Kidney (tissue), 14 donors: Measurements from ENCODE around the gene NT5C1A. TPM values are rescaled to one million over a fixed set of nuclear protein-coding genes. Genes with fewer than 3 reads are reported as not detected.

Experiments
- DNase-seq, 5 donors: peaks; one replicate each; pipeline ENCODE4 v3.0.0-alpha.2; 2013 to 2020
- FAIRE-seq: peaks from 2 replicates; lab custom pipeline; 2012; peaks lifted over from hg19 to GRCh38; lab: Jason Lieb, UNC
- H3K27ac ChIP-seq, 2 donors: one replicate each; pipeline ENCODE4 v1.7.0; 2013; ENCODE audit warnings: low read depth in 2 of 2, low read length in 2 of 2, inconsistent platforms in 1 of 2
- H3K27me3 ChIP-seq: one replicate; pipeline ENCODE4 v1.7.1; 2013; ENCODE audit warnings: low read length, inconsistent platforms; ENCODE audit not compliant: control insufficient read depth, insufficient read depth
- H3K36me3 ChIP-seq, 3 donors: one replicate each; pipeline versions ENCODE4 v1.7.0 to v1.7.1; 2013; ENCODE audit warnings: low read length in 3 of 3, control low read depth in 1 of 3, inconsistent platforms in 1 of 3; ENCODE audit not compliant: insufficient read depth in 3 of 3, control insufficient read depth in 2 of 3
- H3K4me1 ChIP-seq, 3 donors: one replicate each; pipeline versions ENCODE4 v1.7.0 to v1.7.1; 2013; ENCODE audit warnings: low read length in 3 of 3, inconsistent platforms in 1 of 3, low read depth in 1 of 3; ENCODE audit not compliant: control insufficient read depth in 2 of 3, insufficient read depth in 2 of 3
- H3K4me3 ChIP-seq, 3 donors: one replicate each; pipeline versions ENCODE4 v1.7.0 to v1.8.1; 2013; ENCODE audit warnings: low read length in 3 of 3, control low read depth in 1 of 3, inconsistent platforms in 1 of 3
- H3K9ac ChIP-seq, 3 donors: one replicate each; pipeline versions ENCODE4 v1.7.0 to v1.7.1; 2013; ENCODE audit warnings: low read length in 3 of 3, control low read depth in 1 of 3, inconsistent platforms in 1 of 3
- H3K9me3 ChIP-seq, 3 donors: one replicate each; pipeline versions ENCODE4 v1.7.0 to v1.7.1; 2013; ENCODE audit warnings: low read length in 3 of 3, control low read depth in 1 of 3, inconsistent platforms in 1 of 3; ENCODE audit not compliant: control insufficient read depth in 2 of 3, insufficient read depth in 1 of 3
- intact Hi-C: fragments of 100-400 bp; cut with DNase I; formaldehyde crosslinking; loops from one replicate; pipeline ENCODE4 v1.11.1; 2022
- polyA plus RNA-seq: library from polyadenylated mRNA; stranded (reverse); fragments of 350-450 nt; fragmentation: Illumina TruSeq; extraction: RNeasy Lipid Tissue Mini Kit (QIAGEN cat#74804); gene quantifications from one replicate; pipeline ENCODE4 v1.2.3, GENCODE V29; 2014; ENCODE audit warnings: low read depth, low replicate concordance; ENCODE audit not compliant: insufficient read depth
- total RNA-seq: library from RNA; stranded (reverse); fragmentation: NEBNext Ultra II Directional; extraction: Animal tissue kit (Norgen Biotek cat#: 25700); gene quantifications from one replicate; pipeline ENCODE4 v1.2.1, GENCODE V29; 2021
- TF ChIP-seq, protein P1 (sequence below): IDR thresholded peaks from 3 replicates; pipeline ENCODE4 v1.5.1; 2012; ENCODE audit warnings: mild to moderate bottlenecking, moderate library complexity, borderline replicate concordance; ENCODE audit not compliant: insufficient read depth; ENCODE audit errors: extremely low read depth
- donor health status: control.
- donor health status: control.
- donor health status: control.
- donor health status: control.
- donor health status: control.
- donor health status: DM: yes; HTN: yes; CAD: no.
- donor health status: Normal renal cell carcinoma (clear cell type).

NT5C1A gene
- total and polyA plus RNA-seq, 2 donors from 2014 or later, result 0.62 to 2.0 TPM

DNA sequence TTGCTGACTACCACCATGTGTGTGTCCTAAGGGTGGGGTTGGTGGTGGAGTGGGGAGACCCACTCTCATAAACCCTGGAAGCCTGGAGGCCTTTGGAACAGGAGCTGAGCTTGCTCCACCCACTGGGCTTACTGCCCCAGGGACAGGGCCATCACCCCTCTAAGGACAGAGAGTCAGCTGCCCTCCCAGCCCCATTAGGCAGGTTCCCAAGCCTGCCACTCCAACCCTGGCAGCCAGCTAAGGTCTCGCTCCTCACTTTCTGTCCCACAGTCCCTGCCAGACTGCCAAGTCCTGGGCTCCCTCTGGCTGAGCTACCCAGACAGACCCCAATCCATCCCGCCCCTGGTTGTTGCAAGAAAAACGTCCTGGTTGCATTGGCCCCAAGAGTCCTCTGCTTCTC, 3.8 kb downstream of the NT5C1A start:
- FAIRE-seq (no peak), DNase-seq (no peak)
- intact Hi-C loops, result no loop called here

DNA sequence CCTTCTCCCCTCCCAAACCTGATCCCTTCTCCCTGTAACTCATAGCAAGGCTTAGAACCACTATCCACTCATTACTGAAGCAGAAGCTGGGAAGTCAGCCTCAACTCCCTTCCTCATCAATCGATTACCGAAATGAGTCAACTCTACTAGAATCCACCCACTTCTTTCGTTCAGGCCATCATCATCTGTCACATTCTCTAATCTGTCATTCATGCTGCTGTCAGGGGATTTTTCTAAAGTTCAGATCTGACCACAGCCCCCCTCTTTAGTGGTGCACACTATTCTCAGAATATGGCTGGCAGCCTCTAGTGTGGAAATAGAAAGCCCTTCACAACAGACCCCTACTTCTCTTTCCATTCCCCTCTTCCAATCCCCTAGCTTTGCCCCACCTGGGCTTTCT, 5.1 kb downstream of the NT5C1A start:
- no peaks in the 10 kb centered on the region for H3K36me3 ChIP-seq
- H3K27me3 ChIP-seq, result peaks cover 3% of the 10 kb centered on the region
- no peak for FAIRE-seq
- DNase-seq, result no peak
- intact Hi-C loops, result no loop called here
- no peak overlapping the region for H3K4me3 ChIP-seq
- no peak overlapping the region for H3K27ac ChIP-seq
- H3K4me1 ChIP-seq, result peaks cover 0 to 2% (median 0%) of the 10 kb centered on the region in 3 donors
- no peaks in the 10 kb centered on the region for H3K9me3 ChIP-seq
- H3K9ac ChIP-seq, result no peak overlapping the region
- TF ChIP-seq, protein P1, sequence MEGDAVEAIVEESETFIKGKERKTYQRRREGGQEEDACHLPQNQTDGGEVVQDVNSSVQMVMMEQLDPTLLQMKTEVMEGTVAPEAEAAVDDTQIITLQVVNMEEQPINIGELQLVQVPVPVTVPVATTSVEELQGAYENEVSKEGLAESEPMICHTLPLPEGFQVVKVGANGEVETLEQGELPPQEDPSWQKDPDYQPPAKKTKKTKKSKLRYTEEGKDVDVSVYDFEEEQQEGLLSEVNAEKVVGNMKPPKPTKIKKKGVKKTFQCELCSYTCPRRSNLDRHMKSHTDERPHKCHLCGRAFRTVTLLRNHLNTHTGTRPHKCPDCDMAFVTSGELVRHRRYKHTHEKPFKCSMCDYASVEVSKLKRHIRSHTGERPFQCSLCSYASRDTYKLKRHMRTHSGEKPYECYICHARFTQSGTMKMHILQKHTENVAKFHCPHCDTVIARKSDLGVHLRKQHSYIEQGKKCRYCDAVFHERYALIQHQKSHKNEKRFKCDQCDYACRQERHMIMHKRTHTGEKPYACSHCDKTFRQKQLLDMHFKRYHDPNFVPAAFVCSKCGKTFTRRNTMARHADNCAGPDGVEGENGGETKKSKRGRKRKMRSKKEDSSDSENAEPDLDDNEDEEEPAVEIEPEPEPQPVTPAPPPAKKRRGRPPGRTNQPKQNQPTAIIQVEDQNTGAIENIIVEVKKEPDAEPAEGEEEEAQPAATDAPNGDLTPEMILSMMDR, result no peak

More for the DNA sequence above, 3.8 kb downstream of the NT5C1A start:
- Histone ChIP-seq H3K4me3 (no peak overlapping the region), H3K36me3 (no peaks in the 10 kb centered on the region), H3K9ac (no peak overlapping the region), H3K9me3 (no peaks in the 10 kb centered on the region), H3K27me3 (peaks cover 3% of the 10 kb centered on the region), H3K4me1 (peaks cover 0 to 4% (median 0%) of the 10 kb centered on the region in 3 donors), H3K27ac (no peak overlapping the region)
- TF ChIP-seq, protein P1, result no peak

GRCh38 chr1:39663559-39663958, 8.3 kb downstream of the NT5C1A start:
- TF ChIP-seq, protein P1, result no peak
- DNase-seq, result no peak
- Histone ChIP-seq H3K4me3 (no peak overlapping the region), H3K36me3 (no peaks in the 10 kb centered on the region), H3K9me3 (no peaks in the 10 kb centered on the region), H3K9ac (no peak overlapping the region), H3K4me1 (no peaks in the 10 kb centered on the region), H3K27me3 (no peaks in the 10 kb centered on the region), H3K27ac (no peak overlapping the region)
- intact Hi-C loops, result no loop called here
- FAIRE-seq, result no peak

- intact Hi-C loops, result no loop called here
Observed at GRCh38 chr1:39662861-39663260, 9.0 kb downstream of the NT5C1A start.

More at GRCh38 chr1:39662861-39663260, 9.0 kb downstream of the NT5C1A start:
- Histone ChIP-seq H3K4me3 (no peak overlapping the region), H3K9ac (no peak overlapping the region), H3K27ac (no peak overlapping the region), H3K9me3 (no peaks in the 10 kb centered on the region), H3K4me1 (peaks cover 0 to 1% (median 0%) of the 10 kb centered on the region in 3 donors), H3K36me3 (no peaks in the 10 kb centered on the region), H3K27me3 (no peaks in the 10 kb centered on the region)
- FAIRE-seq (no peak), DNase-seq (no peak)
- TF ChIP-seq, protein P1, result no peak
